GM18505 (cell line): Measurements from ENCODE around the gene ACYP1.
A peak's percentile ranks its signal among the peaks of the same experiment; 100 is the strongest.

Experiments
- ATAC-seq: cut with Tn5 transposase; IDR thresholded peaks from one replicate; pipeline ENCODE4 v1.9.1; 2021; ENCODE audit not compliant: unreplicated experiment
- POLR2A ChIP-seq: IDR thresholded peaks from 4 replicates; pipeline ENCODE4 v1.6.1; 2011; ENCODE audit warnings: borderline replicate concordance; ENCODE audit not compliant: insufficient read depth, insufficient read length; ENCODE audit errors: extremely low read depth

The ACYP1 gene

GRCh38 chr14:75010472-75011093 is 53.2 kb downstream of the ACYP1 start:
- peak; percentile 20 for TF ChIP-seq POLR2A
- ATAC-seq, result no peak

GRCh38 chr14:75009176-75009575 is 54.6 kb downstream of the ACYP1 start:
- ATAC-seq, result no peak
- TF ChIP-seq POLR2A, result no peak

- no peak for ATAC-seq
- TF ChIP-seq POLR2A, result no peak
Observed at GRCh38 chr14:75005357-75005756, 58.5 kb downstream of the ACYP1 start.

GRCh38 chr14:75003250-75004027 is 60.4 kb downstream of the ACYP1 start:
- TF ChIP-seq POLR2A, result no peak
- peak; percentile 0 for ATAC-seq
